K562 (cell line): ENCODE results near the gene DPEP1. TPM values are rescaled to one million over a fixed set of nuclear protein-coding genes. Genes with fewer than 3 reads are reported as not detected.

Source experiments
- ARID1B ChIP-seq: fragments of 450-650 bp; IDR thresholded peaks from 2 replicates; pipeline ENCODE4 v1.6.1; 2016; ENCODE audit warnings: antibody characterized with exemption, mild to moderate bottlenecking, inconsistent platforms
- BCOR ChIP-seq: fragments of 450-650 bp; IDR thresholded peaks from 2 replicates; pipeline ENCODE4 v1.6.1; 2016
- BRF1 ChIP-seq: IDR thresholded peaks from 3 replicates; pipeline ENCODE4 v1.6.1; 2011; ENCODE audit warnings: borderline replicate concordance, mild to moderate bottlenecking; ENCODE audit not compliant: insufficient read length; ENCODE audit errors: extremely low read depth
- EP300 ChIP-seq: IDR thresholded peaks from 2 replicates; pipeline ENCODE4 v1.6.1; 2012; ENCODE audit warnings: low read length, improper control_type of control experiment
- FOXO4 ChIP-seq: fragments of 450-650 bp; formaldehyde crosslinking; IDR thresholded peaks from 2 replicates; pipeline ENCODE4 v1.4.0; 2020; ENCODE audit warnings: mild to moderate bottlenecking, moderate library complexity
- GATAD2B ChIP-seq: fragments of 450-650 bp; IDR thresholded peaks from 2 replicates; pipeline ENCODE4 v1.6.1; 2017; ENCODE audit warnings: mild to moderate bottlenecking, borderline replicate concordance
- IRF2 ChIP-seq: sonication (generic); formaldehyde crosslinking; IDR thresholded peaks from 2 replicates; pipeline ENCODE4 v1.8.1; 2022; ENCODE audit warnings: mild to moderate bottlenecking, missing genetic modification reagents
- LEF1 ChIP-seq: fragments of 450-650 bp; IDR thresholded peaks from 2 replicates; pipeline ENCODE4 v1.6.1; 2016; ENCODE audit warnings: mild to moderate bottlenecking
- MITF ChIP-seq: IDR thresholded peaks from 2 replicates; pipeline ENCODE4 v1.6.1; 2014; ENCODE audit warnings: antibody characterized with exemption
- PHB ChIP-seq: fragments of 250-450 bp; sonication (Bioruptor Pico); IDR thresholded peaks from 2 replicates; pipeline ENCODE4 v1.5.0; 2021
- SMARCA4 ChIP-seq: fragments of 450-650 bp; IDR thresholded peaks from 2 replicates; pipeline ENCODE4 v1.6.1; 2016
- SRSF3 ChIP-seq: fragments of 200-400 bp; formaldehyde crosslinking; IDR thresholded peaks from 2 replicates; pipeline ENCODE4 v1.6.1; 2016; ENCODE audit warnings: mild to moderate bottlenecking, low read length, moderate library complexity; ENCODE audit not compliant: insufficient read depth
- THRAP3 ChIP-seq: fragments of 450-650 bp; IDR thresholded peaks from 2 replicates; pipeline ENCODE4 v1.6.1; 2016; ENCODE audit warnings: mild to moderate bottlenecking, inconsistent platforms, borderline replicate concordance
- TOE1 ChIP-seq, 2 experiments: fragments of 450-650 bp in 1 of 2; sonication (generic) in 1 of 2; formaldehyde crosslinking in 1 of 2; IDR thresholded peaks; 2 replicates each; pipeline versions ENCODE4 v1.7.1 to v1.8.0; 2016 to 2022; ENCODE audit warnings: borderline replicate concordance in 2 of 2, mild to moderate bottlenecking in 2 of 2, antibody characterized with exemption in 1 of 2, inconsistent platforms in 1 of 2, low read depth in 1 of 2, missing genetic modification reagents in 1 of 2, moderate library complexity in 1 of 2
- ZBTB34 ChIP-seq: fragments of 250-450 bp; sonication (Bioruptor Pico); IDR thresholded peaks from 2 replicates; pipeline ENCODE4 v1.8.0; 2021; ENCODE audit warnings: mild to moderate bottlenecking, moderate library complexity
- ZC3H4 ChIP-seq: sonication (generic); formaldehyde crosslinking; IDR thresholded peaks from 2 replicates; pipeline ENCODE4 v1.9.0; 2021; ENCODE audit warnings: missing genetic modification reagents, borderline replicate concordance
- ZFX ChIP-seq: sonication (generic); formaldehyde crosslinking; IDR thresholded peaks from 2 replicates; pipeline ENCODE4 v1.8.0; 2022; ENCODE audit warnings: mild to moderate bottlenecking, missing genetic modification reagents, moderate library complexity
- ZNF609 ChIP-seq: sonication (generic); formaldehyde crosslinking; IDR thresholded peaks from 2 replicates; pipeline ENCODE4 v1.8.1; 2023; ENCODE audit warnings: missing genetic modification reagents, mild to moderate bottlenecking, borderline replicate concordance
- ZNF79 ChIP-seq: fragments of 250-450 bp; sonication (Bioruptor Pico); IDR thresholded peaks from 2 replicates; pipeline ENCODE4 v1.4.0; 2020; ENCODE audit warnings: low read depth, mild to moderate bottlenecking, moderate library complexity
- polyA plus RNA-seq, 8 experiments: library from polyadenylated mRNA; depleted of rRNA in 4 of 8; stranded (reverse) in 5 of 8; unstranded in 3 of 8; fragments of >200 nt; fragmentation: Nextera tagmentation in 2 of 8; fragmentation: Illumina TruSeq in 1 of 8; extraction: Ambion mirVana in 2 of 8; extraction: Trizol in 1 of 8; gene quantifications; 2 replicates each; pipeline versions ENCODE4 v1.2.1 to v1.2.3, GENCODE V29; 2011 to 2014; ENCODE audit warnings: inconsistent platforms in 1 of 8, missing spikeins in 1 of 8
- total RNA-seq, 7 experiments: library from RNA; depleted of rRNA in 6 of 7; stranded (reverse); fragments of >200 nt in 6 of 7; fragmentation: Illumina TruSeq in 2 of 7; extraction: Trizol in 2 of 7; gene quantifications; 2 replicates each; pipeline versions ENCODE4 v1.2.1 to v1.2.3, GENCODE V29; 2011 to 2021; ENCODE audit warnings: low replicate concordance in 1 of 7

The DPEP1 gene
- total and polyA plus RNA-seq, 9 of the 15 experiments (the other 6 are each of a cell fraction or from before 2014, with no cell fraction given) = 0.14 to 0.31 (median 0.20) TPM; not detected in 6

GRCh38 chr16:89575247-89576152, 37.9 kb upstream of the DPEP1 start, which contains the start of gene CPNE7 (continued):
- no peak for TF ChIP-seq MITF
- no peak for TF ChIP-seq EP300
- no peak for TF ChIP-seq ZC3H4 (CRISPR knock-in tag)
- TF ChIP-seq ZNF609 (CRISPR knock-in tag) = no peak
- no peak for TF ChIP-seq IRF2 (CRISPR knock-in tag)
- TF ChIP-seq LEF1 = no peak
- TF ChIP-seq ARID1B = no peak
- no peak for TF ChIP-seq THRAP3
- TF ChIP-seq PHB = no peak
- peak; percentile 74 for TF ChIP-seq GATAD2B
- TF ChIP-seq FOXO4 = no peak
- TF ChIP-seq SMARCA4 = no peak
- TF ChIP-seq TOE1 (IDR thresholded peaks at IDR 0.05; ENCODE audit: borderline replicate concordance) = no peak
- no peak for TF ChIP-seq TOE1 (CRISPR knock-in tag; IDR thresholded peaks at IDR 0.05; ENCODE audit: borderline replicate concordance, low read depth)
- no peak for TF ChIP-seq ZNF79 (CRISPR knock-in tag)
- no peak for TF ChIP-seq BRF1
- no peak for TF ChIP-seq ZBTB34
- peak; percentile 7; the same call in 1 of the 2 replicates for TF ChIP-seq ZFX
- no peak for TF ChIP-seq SRSF3
- no peak for TF ChIP-seq BCOR
